ENCODE measurements around the gene MAGI2.

DNA sequence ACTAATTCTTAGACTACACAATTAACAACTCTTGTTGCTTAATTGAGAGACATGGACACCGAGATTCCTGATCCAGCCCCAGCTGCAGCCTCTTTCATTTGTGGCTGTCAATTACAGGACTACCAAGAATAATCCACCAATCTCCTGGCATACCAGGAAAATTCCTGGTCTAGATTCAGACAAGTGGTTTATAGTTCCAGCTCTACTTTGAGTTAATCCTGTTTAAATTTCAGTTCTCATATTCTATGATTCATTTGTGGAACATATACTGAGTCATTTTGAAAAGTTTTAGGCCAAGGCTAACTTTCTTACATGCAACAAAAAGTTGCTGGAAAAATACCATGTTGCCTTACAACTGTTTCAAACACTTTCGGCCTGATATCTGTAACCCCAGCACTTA lies 253.5 kb downstream of the MAGI2 start:
- TF ChIP-seq CTCF (IDR thresholded peaks at IDR 0.05) = no peak
- TF ChIP-seq POLR2A (IDR thresholded peaks at IDR 0.05) = no peak
